NCI-H1694 treated with DMSO at 0.1 percent for 48 hours (cell line): ENCODE data around the gene FFAR1.

ENCODE experiments used
- DNase-seq: peaks from one replicate; lab custom pipeline; 2025; lab: John Stamatoyannopoulos, UW

FFAR1 gene, protein sequence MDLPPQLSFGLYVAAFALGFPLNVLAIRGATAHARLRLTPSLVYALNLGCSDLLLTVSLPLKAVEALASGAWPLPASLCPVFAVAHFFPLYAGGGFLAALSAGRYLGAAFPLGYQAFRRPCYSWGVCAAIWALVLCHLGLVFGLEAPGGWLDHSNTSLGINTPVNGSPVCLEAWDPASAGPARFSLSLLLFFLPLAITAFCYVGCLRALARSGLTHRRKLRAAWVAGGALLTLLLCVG (N-terminal part only)

GRCh38 chr19:35347171-35347929 is at the start of gene FFAR1:
FFAR1 (plus strand) TSS chr19:35347902; CDS start chr19:35351552, 3,650 bp downstream.
- DNase-seq: no peak

GRCh38 chr19:35297922-35298321 is 49.8 kb upstream of the FFAR1 start:
- no peak for DNase-seq

- DNase-seq: no peak
Observed at GRCh38 chr19:35298561-35298972, 49.1 kb upstream of the FFAR1 start.

DNA sequence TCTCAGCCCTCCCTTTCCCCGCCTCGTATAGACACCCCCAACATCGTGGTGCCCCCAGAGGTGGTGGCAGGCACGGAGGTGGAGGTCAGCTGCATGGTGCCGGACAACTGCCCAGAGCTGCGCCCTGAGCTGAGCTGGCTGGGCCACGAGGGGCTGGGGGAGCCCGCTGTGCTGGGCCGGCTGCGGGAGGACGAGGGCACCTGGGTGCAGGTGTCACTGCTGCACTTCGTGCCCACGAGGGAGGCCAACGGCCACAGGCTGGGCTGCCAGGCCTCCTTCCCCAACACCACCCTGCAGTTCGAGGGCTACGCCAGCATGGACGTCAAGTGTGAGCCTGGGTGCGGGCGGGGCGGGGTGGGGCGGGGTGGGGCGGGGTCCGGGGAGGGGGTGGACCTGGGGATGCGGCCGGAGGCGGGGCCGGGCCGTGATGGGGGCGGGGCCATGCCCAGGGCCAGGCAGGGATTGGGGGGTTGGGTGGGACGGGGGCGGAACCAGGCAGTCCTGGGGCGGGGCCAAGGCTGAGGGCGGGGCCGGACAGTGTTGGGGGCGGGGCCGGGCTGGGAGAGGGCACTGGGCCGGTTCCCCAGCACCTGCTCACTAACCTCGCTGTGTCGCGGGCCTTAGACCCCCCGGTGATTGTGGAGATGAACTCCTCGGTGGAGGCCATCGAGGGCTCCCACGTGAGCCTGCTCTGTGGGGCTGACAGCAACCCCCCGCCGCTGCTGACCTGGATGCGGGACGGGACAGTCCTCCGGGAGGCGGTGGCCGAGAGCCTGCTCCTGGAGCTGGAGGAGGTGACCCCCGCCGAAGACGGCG is 48.0 kb upstream of the FFAR1 start:
- no peak for DNase-seq

GRCh38 chr19:35300339-35300649 is 47.4 kb upstream of the FFAR1 start:
- DNase-seq: no peak

- no peak for DNase-seq
Observed at GRCh38 chr19:35301961-35302360, 45.7 kb upstream of the FFAR1 start.

DNA sequence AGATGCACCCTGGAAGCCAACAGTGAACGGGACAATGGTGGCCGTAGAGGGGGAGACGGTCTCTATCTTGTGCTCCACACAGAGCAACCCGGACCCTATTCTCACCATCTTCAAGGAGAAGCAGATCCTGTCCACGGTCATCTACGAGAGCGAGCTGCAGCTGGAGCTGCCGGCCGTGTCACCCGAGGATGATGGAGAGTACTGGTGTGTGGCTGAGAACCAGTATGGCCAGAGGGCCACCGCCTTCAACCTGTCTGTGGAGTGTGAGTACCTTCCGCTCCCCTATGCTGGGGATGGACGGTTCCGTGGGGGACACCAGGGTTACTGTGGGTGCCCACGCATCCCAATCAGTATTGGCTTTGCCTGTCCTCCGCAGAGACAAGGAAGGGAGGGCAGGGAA is 45.3 kb upstream of the FFAR1 start:
- DNase-seq: no peak

DNA sequence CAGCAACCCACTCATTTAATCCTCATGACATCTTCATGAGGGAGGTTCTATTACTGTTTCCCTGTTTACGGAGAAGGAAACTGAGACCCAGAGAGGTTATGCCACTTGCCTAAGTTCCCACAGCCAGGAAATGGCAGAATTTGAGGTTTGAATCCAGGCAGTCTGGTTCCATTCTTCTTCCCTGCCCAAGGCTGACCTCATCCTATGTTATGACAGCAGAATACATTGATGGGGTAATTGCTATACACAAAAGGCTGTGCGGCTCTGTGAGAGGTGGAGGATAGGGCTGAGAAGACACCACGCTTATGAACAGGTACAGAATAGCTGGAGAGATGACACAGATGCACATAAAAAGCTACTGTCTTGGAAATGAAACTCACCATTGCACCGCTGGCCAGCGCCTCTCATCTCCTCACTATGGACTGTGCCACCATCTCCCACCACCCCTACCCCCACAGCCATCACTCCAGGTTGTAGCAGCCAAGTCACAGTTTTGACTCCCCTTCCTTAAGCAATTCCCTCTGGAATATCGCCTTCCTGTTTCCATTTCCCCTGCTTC is 44.3 kb upstream of the FFAR1 start:
- no peak for DNase-seq

- no peak for DNase-seq
Observed at GRCh38 chr19:35304036-35304435, 43.7 kb upstream of the FFAR1 start.

DNA sequence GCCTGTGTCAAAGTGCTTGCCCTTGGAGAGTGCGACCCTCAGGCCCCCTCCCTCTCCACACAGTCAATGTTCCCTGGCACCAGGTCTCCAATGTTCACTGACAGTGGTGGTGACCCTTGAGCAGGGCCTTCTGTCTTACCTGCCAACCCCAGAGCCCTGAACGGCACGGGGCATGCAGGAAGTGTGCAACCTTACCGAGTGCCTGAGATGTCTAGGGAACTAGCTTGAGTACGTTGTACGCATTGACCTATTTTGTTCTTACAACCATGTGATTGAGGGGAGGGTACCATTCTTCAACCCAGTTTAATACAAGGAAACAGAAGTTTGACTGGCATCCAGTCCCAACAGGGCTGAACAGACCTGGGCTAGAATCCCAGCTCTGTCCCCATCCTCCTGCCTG is 42.5 kb upstream of the FFAR1 start:
- no peak for DNase-seq

- no peak for DNase-seq
Observed at GRCh38 chr19:35306473-35307246, 41.0 kb upstream of the FFAR1 start.

DNA sequence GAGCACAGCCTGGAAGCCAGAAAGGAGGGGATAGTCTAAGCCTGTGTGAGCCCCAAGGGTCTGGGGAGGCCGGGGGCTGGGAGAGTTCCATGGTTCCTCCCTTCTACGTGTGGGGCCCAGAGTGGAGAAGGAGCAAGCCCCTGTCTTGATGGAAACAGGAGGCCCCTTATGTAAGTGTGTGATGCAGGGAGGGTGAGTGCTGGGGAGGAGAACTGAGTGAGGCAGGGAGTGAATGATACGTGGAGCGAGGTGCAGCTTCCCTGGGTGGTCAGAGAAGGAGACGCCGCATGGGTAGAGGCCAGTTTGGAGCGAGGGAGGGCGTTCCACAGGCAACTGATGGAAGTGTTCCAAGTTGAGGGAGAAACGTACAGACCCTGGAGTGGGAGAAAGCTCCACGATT is 39.8 kb upstream of the FFAR1 start:
- no peak for DNase-seq

GRCh38 chr19:35308910-35309309 is 38.8 kb upstream of the FFAR1 start:
- no peak for DNase-seq

DNA sequence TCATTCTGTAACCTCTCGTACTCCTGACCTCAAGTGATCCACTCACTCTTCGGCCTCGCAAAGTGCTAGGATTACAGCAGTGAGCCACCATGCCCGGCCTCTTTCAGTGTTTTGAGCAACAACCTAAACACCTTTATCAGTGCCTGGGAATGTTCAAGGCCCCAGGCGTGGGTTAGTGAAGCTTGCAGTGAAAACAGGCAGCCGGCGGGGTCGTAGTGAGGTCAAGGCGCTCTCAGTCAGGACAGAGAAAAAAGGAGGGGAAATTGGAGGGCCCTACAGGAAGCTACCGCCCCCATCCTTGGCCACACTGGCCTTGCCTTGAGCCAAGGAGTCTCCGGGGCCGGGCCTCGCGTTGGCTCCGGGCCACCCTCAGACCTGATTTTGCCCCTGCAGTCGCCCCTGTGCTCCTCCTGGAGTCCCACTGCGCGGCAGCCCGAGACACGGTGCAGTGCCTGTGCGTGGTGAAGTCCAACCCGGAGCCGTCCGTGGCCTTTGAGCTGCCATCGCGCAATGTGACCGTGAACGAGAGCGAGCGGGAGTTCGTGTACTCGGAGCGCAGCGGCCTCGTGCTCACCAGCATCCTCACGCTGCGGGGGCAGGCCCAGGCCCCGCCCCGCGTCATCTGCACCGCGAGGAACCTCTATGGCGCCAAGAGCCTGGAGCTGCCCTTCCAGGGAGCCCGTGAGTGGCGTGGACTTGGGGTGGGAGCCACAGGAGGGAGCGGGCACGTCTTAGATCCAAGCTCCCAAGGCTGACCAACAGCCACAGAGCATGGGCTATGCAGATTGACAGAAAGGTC is 38.0 kb upstream of the FFAR1 start:
- DNase-seq: no peak

DNA sequence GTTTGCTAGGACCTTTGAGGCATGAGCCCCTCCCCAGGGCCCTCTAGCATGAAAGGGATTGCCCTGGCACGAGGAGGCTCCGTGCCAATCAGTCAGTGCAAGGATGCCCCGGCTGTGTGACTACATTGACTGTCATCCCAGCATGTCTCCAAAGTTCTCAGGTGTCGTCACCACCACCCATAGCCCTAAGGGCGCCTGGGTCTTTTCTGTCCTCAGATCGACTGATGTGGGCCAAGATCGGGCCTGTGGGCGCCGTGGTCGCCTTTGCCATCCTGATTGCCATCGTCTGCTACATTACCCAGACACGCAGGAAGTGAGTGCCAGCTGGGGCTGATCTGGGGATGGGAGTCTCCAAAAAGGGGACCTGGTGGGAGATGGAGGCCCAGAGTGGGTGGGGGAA is 37.4 kb upstream of the FFAR1 start:
- no peak for DNase-seq

DNA sequence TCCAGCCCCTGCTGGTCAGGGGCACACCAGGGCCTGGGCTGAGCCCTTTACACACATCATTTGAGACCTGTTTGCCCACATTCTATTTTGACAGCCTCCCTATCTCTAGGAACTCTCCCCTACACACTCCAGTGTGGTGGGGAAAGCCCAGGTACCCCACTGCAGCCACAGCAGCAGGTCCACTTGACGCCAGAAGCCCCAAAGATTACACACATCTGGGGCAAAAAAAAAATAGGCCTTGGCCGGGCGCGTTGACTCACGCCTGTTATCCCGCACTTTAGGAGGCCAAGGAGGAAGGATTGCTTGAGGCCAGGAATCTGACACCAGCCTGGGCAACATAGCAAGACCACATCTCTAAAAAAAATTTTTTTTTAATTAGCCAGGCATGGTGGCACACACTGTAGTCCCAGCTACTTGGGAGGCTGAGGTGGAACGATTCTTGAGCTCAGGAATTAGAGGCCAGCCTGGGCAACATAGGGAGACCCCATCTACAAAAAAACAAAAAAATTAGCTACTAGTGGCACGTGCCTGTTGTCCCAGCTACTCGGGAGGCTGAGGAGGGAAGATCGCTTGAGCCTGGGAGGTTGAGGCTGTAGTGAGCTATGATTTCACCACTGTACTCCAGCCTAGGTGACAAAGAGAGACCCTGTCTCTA is 36.8 kb upstream of the FFAR1 start:
- DNase-seq: no peak

- DNase-seq: no peak
Observed at GRCh38 chr19:35311901-35312665, 35.6 kb upstream of the FFAR1 start.

- no peak for DNase-seq
Observed at GRCh38 chr19:35313587-35313986, 34.1 kb upstream of the FFAR1 start.

DNA sequence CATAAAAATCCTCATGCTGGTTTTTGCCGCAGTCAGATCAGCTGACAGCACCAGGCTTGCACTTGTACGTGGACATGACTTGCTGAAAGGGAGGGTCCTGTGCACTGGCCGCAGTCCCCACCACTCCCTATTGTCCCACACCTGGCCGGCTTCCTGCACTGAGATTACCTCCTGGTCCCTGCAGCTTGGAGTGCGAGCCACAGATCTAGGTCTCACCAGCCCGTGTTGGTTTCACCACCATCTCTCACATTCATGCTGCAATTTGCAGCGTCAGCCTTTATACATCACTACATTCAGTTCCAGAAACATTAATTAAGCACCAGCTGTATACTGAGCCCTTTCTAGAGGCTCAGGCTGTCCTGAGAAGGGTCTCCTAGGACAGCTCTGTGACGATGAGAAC is 33.7 kb upstream of the FFAR1 start:
- no peak for DNase-seq
